Brain microvascular endothelial cell (primary cell): ENCODE data around the gene RNF126.

Experiments
- DNase-seq: peaks from one replicate; pipeline ENCODE4 v3.0.0-alpha.2; 2020
- H3K27ac ChIP-seq: fragments of 250-450 bp; sonication (Bioruptor Pico); 2 replicates; pipeline ENCODE4 v1.5.1; 2020; ENCODE audit warnings: mild to moderate bottlenecking, moderate library complexity
- H3K27me3 ChIP-seq: fragments of 250-450 bp; sonication (Bioruptor Pico); replicated peaks from 2 replicates; pipeline ENCODE4 v1.5.1; 2020; ENCODE audit warnings: mild to moderate bottlenecking
- H3K36me3 ChIP-seq: fragments of 250-450 bp; sonication (Bioruptor Pico); replicated peaks from 2 replicates; pipeline ENCODE4 v1.5.1; 2020; ENCODE audit warnings: mild to moderate bottlenecking
- H3K4me3 ChIP-seq: 2 replicates; pipeline ENCODE4 v1.5.1; 2011; ENCODE audit warnings: low read depth, mild to moderate bottlenecking, control low read depth, low read length, moderate library complexity
- CTCF ChIP-seq: IDR thresholded peaks from 2 replicates; pipeline ENCODE4 v1.5.1; 2011; ENCODE audit warnings: low read depth, mild to moderate bottlenecking, moderate library complexity, low read length, control low read depth, inconsistent platforms; ENCODE audit errors: missing control alignments
- in situ Hi-C: cut with HindIII; loops from 2 replicates; pipeline ENCODE4 v1.10.0; 2017; ENCODE audit warnings: low sequenced_read_pairs, low pct_ligation_motif_present

Gene RNF126

DNA sequence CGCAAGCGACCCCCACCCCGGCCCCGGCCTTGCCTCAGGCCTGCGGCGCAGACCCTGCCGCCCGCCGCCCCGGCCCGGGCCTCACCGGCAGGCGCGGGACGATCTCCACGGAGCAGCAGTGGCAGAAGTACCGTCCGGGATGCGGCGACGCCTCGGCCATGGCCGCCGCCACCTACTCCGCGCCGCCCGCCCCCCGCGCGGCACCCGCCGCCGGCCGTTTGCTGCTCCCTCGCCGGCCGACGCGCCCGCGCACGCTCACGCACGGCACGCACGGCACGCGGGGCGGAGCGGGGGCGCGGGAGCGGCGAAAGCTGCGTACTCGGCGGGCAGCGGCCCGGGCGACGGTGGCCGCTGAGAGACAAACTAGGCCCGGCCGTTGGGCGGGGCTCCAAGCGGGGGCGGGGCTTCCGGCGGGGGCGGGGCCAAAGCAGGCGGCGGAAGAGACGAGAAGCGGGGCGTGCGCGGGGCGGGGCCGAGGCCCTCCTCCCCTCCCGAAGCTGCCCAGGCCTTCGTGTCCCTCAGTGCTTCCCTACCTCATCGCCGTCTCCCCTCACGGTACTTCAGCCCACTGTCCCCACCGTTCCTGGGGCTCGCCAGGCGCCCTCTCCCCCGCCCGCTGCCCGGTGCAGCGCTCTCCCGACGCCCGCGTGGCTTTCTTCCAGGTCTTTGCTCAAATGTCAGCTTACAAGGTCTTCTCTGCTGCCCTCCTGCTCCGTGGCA lies at the start of gene RNF126:
RNF126 (minus strand) TSS at position 253 of the 720 bp plus-strand sequence; CDS start at position 160, 93 bp downstream.
- in situ Hi-C loops = no loop called here
- H3K4me3 ChIP-seq = peak within 1 kb of the TSS; percentile 88

DNA sequence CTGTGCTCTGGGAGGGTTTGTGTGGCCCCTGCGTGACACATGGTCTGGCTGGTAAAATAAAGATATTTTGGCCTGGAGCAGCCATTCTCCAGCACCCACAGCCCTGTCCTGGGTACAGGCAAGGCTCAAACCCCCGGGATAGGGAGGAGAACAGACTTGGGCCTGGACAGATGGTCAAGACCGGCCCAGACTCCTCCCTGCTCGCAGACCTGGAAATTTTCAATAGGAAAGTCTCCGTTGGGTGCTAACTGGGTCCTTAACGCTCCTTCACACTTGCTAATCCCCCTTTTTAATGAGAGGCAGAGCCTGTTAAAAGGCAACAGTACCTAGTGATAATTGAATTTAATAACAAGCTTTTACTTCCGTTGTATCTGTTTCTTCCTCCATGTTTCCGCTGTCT lies 48.2 kb upstream of the RNF126 start:
- no peak for TF ChIP-seq CTCF
- no peak for DNase-seq
- Histone ChIP-seq H3K27me3 (peaks cover 3% of the 10 kb centered on the region), H3K36me3 (no peaks in the 10 kb centered on the region), H3K4me3 (no peak overlapping the region), H3K27ac (no peak overlapping the region)
- in situ Hi-C loops = no loop called here

More for the DNA sequence above, at the start of gene RNF126:
- no peak for TF ChIP-seq CTCF
- peak; percentile 86 for DNase-seq
- H3K27me3 ChIP-seq = no peaks in the 10 kb centered on the region
- peak within 1 kb of the TSS; percentile 87 for H3K27ac ChIP-seq
- H3K36me3 ChIP-seq = peaks cover 4% of the 10 kb centered on the region

GRCh38 chr19:710767-711166 lies 47.8 kb upstream of the RNF126 start:
- TF ChIP-seq CTCF = no peak
- no peak for DNase-seq
- peaks cover 3% of the 10 kb centered on the region for H3K27me3 ChIP-seq
- in situ Hi-C loops = no loop called here
- no peak overlapping the region for H3K27ac ChIP-seq
- H3K4me3 ChIP-seq = no peak overlapping the region
- H3K36me3 ChIP-seq = no peaks in the 10 kb centered on the region

GRCh38 chr19:709965-710571 lies 47.1 kb upstream of the RNF126 start:
- Histone ChIP-seq H3K4me3 (no peak overlapping the region), H3K27ac (no peak overlapping the region), H3K36me3 (no peaks in the 10 kb centered on the region), H3K27me3 (peaks cover 3% of the 10 kb centered on the region)
- TF ChIP-seq CTCF = no peak
- no peak for DNase-seq
- in situ Hi-C loops = no loop called here

GRCh38 chr19:709196-709964 lies 46.4 kb upstream of the RNF126 start:
- no peak for DNase-seq
- no peaks in the 10 kb centered on the region for H3K36me3 ChIP-seq
- no peak overlapping the region for H3K27ac ChIP-seq
- H3K4me3 ChIP-seq = peak overlapping the region; percentile 32
- H3K27me3 ChIP-seq = peaks cover 3% of the 10 kb centered on the region
- no peak for TF ChIP-seq CTCF
- in situ Hi-C loops = no loop called here
